Gastrocnemius medialis (tissue), 4 donors: Measurements from ENCODE around the gene MOB1B. TPM values are rescaled to one million over a fixed set of nuclear protein-coding genes. Genes with fewer than 3 reads are reported as not detected.

ENCODE experiments used
- ATAC-seq, 2 donors: fragments of 150-250 bp; one replicate each; pipeline ENCODE4 v1.9.1; 2016
- DNase-seq, 2 donors: peaks; one replicate each; pipeline ENCODE4 v3.0.0-alpha.2; 2019
- H3K27ac ChIP-seq, 4 donors: fragments of 200-600 bp; sonication (generic); 1 replicate in 1 of 4; 2 replicates in 3 of 4; pipeline ENCODE4 v1.5.1; 2016 to 2018; ENCODE audit warnings: mild to moderate bottlenecking in 2 of 4, moderate library complexity in 1 of 4
- H3K27me3 ChIP-seq, 3 donors: fragments of 200-600 bp; sonication (generic) in 2 of 3; 1 replicate in 1 of 3; 2 replicates in 2 of 3; pipeline versions ENCODE4 v1.5.1 to v1.6.0; 2016 to 2019; ENCODE audit warnings: mild to moderate bottlenecking in 1 of 3, moderate library complexity in 1 of 3
- H3K36me3 ChIP-seq, 2 donors: fragments of 200-600 bp; sonication (generic) in 1 of 2; one replicate each; pipeline ENCODE4 v1.5.1; 2017 to 2018
- H3K4me1 ChIP-seq, 2 donors: fragments of 200-600 bp; sonication (generic) in 1 of 2; one replicate each; pipeline ENCODE4 v1.5.1; 2016 to 2017; ENCODE audit warnings: mild to moderate bottlenecking in 2 of 2
- H3K4me3 ChIP-seq, 4 donors: fragments of 200-600 bp; sonication (generic) in 3 of 4; 1 replicate in 1 of 4; 2 replicates in 3 of 4; pipeline ENCODE4 v1.5.1; 2016 to 2019; ENCODE audit warnings: mild to moderate bottlenecking in 2 of 4
- H3K9me3 ChIP-seq, 3 donors: fragments of 200-600 bp; sonication (generic) in 2 of 3; 1 replicate in 1 of 3; 2 replicates in 2 of 3; pipeline ENCODE4 v1.5.1; 2016 to 2019
- POLR2A ChIP-seq, 2 donors: fragments of 450-650 bp; IDR thresholded peaks; one replicate each; pipeline ENCODE4 v1.6.1; 2017; ENCODE audit warnings: antibody characterized with exemption in 2 of 2, mild to moderate bottlenecking in 2 of 2, moderate library complexity in 2 of 2
- in situ Hi-C, 4 donors: fragments of 200-750 bp; cut with MboI; loops; one replicate each; pipeline versions ENCODE4 v1.15.0 to v1.8.0; 2017; ENCODE audit warnings: low sequenced_read_pairs in 4 of 4
- intact Hi-C: fragments of 100-400 bp; cut with DNase I; formaldehyde crosslinking; loops from one replicate; pipeline ENCODE4 v1.15.1; 2023; ENCODE audit warnings: low total_unique reads
- total RNA-seq, 4 donors: library from RNA; depleted of rRNA; stranded (reverse); fragments of >200 nt; gene quantifications; one replicate each; pipeline versions ENCODE4 v1.1.0 to v1.2.3, GENCODE V29; 2016
- TF ChIP-seq, protein P1 (sequence below), 5 experiments: fragments of 450-650 bp in 3 of 5; fragments of 200-600 bp in 2 of 5; sonication (generic) in 2 of 5; IDR thresholded peaks in 4 of 5; conservative IDR thresholded peaks in 1 of 5; 1 replicate in 4 of 5; 2 replicates in 1 of 5; pipeline ENCODE4 v1.5.1; 2016 to 2019; ENCODE audit warnings: antibody characterized with exemption in 5 of 5, mild to moderate bottlenecking in 3 of 5, moderate library complexity in 3 of 5

The MOB1B gene
- total RNA-seq, 4 donors from 2014 or later = 6.5 to 17.5 (median 8.4) TPM

DNA sequence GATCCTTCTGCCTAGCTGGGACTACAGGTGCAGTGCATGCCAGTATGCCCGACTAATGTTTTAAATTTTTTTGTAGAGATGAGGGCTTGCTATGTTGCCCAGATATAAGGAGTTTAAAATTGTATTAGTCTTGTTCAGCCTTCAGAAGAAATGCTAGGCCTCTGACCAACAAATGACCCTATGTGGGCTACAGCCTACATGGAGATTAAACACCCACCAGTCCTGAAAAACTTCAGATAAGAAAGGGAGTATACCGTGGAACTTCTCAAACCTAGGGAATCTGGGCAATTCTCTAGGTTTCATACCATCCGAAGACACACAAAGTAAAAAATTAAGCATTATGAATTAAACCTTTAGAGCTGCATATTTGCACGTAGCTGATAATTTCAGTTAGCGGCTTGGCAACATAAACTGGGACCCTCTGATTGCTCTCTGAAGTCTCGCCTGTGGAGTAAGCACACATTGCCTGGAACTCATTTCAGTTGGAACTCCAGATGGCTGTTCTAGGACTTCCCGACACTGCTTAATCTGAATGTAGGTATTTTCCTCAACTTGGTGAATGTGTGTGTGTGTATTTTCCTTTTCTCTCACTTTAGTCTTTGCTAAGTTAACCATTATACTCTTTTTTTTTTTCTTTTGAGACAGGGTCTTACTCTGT is 33.0 kb downstream of the MOB1B start:
- Histone ChIP-seq H3K4me1 (no peaks in the 10 kb centered on the region), H3K27me3 (no peaks in the 10 kb centered on the region), H3K27ac (no peak overlapping the region), H3K9me3 (no peaks in the 10 kb centered on the region), H3K36me3 (no peaks in the 10 kb centered on the region), H3K4me3 (no peak overlapping the region)
- intact Hi-C loops = no loop called here
- ATAC-seq (no peak), DNase-seq (no peak)
- in situ Hi-C loops = no loop called here
- TF ChIP-seq, protein P1, sequence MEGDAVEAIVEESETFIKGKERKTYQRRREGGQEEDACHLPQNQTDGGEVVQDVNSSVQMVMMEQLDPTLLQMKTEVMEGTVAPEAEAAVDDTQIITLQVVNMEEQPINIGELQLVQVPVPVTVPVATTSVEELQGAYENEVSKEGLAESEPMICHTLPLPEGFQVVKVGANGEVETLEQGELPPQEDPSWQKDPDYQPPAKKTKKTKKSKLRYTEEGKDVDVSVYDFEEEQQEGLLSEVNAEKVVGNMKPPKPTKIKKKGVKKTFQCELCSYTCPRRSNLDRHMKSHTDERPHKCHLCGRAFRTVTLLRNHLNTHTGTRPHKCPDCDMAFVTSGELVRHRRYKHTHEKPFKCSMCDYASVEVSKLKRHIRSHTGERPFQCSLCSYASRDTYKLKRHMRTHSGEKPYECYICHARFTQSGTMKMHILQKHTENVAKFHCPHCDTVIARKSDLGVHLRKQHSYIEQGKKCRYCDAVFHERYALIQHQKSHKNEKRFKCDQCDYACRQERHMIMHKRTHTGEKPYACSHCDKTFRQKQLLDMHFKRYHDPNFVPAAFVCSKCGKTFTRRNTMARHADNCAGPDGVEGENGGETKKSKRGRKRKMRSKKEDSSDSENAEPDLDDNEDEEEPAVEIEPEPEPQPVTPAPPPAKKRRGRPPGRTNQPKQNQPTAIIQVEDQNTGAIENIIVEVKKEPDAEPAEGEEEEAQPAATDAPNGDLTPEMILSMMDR (IDR thresholded peaks at IDR 0.05 in 4 of 5, conservative IDR thresholded peaks at IDR 0.05 in 1 of 5) = no peak

DNA sequence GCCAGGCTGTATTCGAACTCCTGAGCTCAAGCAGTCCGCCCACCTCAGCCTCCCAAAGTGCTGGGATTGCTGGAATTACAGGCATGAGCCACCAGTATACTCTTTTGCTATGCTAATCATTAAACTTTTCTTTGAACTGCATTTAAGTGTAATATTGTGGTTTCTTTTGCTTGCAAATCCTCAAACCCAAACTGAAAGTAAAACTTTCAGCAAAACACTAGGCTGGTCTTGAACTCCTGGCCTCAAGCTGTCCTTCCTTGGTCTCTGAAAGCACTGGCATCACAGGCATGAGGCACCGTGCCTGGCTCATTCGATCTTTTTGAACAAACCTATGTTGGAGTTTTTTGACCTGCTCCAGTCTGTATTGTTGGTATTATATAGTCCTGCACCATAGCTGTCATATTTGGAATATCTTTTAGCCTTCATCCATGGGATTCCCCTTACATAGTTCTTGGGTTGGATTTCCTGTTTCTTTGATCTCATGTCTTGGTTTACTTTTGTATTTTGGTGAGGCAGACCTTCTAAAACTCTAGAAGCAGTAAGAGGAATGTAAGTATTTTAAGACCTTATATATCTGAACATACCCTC is 34.1 kb downstream of the MOB1B start:
- in situ Hi-C loops (no loop called here), intact Hi-C loops (no loop called here)
- H3K27ac ChIP-seq = no peak overlapping the region
- no peaks in the 10 kb centered on the region for H3K9me3 ChIP-seq
- H3K4me3 ChIP-seq = no peak overlapping the region
- no peak for DNase-seq
- TF ChIP-seq, protein P1 (IDR thresholded peaks at IDR 0.05 in 4 of 5, conservative IDR thresholded peaks at IDR 0.05 in 1 of 5) = no peak
- TF ChIP-seq POLR2A (IDR thresholded peaks at IDR 0.05) = no peak
- ATAC-seq = no peak
- H3K27me3 ChIP-seq = no peaks in the 10 kb centered on the region
- no peaks in the 10 kb centered on the region for H3K36me3 ChIP-seq
- no peaks in the 10 kb centered on the region for H3K4me1 ChIP-seq

DNA sequence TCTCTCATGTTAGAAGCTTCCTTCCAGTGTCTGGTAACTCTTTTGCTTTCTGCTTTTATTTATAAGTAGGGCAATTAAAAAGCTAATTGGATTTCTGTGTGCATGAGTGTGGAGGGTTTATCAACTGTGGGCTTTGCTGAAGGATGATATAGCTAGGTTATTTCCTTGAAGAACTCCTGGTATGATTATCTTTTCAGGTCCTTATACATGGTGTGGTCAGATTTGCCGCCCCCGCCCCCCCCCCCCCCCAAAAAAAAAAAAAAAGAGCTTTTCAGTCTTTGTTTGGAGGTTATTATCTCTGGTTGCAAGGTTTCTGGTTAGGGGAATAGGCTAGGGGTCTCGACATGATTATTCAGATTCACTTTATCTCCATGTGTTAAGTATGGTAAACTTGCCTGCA is 35.9 kb downstream of the MOB1B start:
- H3K4me3 ChIP-seq = no peak overlapping the region
- DNase-seq (no peak), ATAC-seq (no peak)
- TF ChIP-seq, protein P1 (IDR thresholded peaks at IDR 0.05 in 4 of 5, conservative IDR thresholded peaks at IDR 0.05 in 1 of 5) = no peak
- TF ChIP-seq POLR2A (IDR thresholded peaks at IDR 0.05) = no peak
- H3K4me1 ChIP-seq = no peaks in the 10 kb centered on the region
- no peaks in the 10 kb centered on the region for H3K9me3 ChIP-seq
- no peak overlapping the region for H3K27ac ChIP-seq
- H3K27me3 ChIP-seq = no peaks in the 10 kb centered on the region
- in situ Hi-C loops = no loop called here
- intact Hi-C loops = no loop called here
- H3K36me3 ChIP-seq = no peaks in the 10 kb centered on the region

DNA sequence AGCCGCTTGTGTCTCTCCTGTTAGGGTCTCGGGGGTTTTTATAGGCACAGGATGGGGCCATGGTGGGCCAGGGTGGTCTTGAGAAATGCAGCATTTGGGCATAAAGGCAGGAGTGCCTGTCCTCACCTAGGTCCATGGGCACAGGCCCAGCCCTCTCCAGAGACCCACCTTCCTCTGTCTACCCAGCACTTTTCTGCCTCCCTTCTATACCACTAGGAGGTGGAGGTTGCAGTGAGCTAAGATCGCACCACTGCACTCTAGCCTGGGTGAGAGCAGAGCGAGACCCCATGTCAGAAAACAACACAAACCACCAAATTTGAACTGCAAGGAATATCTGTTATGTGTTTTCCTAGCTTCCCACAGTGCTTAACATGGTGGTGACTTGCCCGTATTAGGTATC is 38.0 kb downstream of the MOB1B start:
- Histone ChIP-seq H3K27ac (no peak overlapping the region), H3K9me3 (no peaks in the 10 kb centered on the region), H3K36me3 (no peaks in the 10 kb centered on the region), H3K4me3 (no peak overlapping the region), H3K4me1 (no peaks in the 10 kb centered on the region), H3K27me3 (no peaks in the 10 kb centered on the region)
- TF ChIP-seq POLR2A (IDR thresholded peaks at IDR 0.05) = no peak
- TF ChIP-seq, protein P1 (IDR thresholded peaks at IDR 0.05 in 4 of 5, conservative IDR thresholded peaks at IDR 0.05 in 1 of 5) = no peak
- in situ Hi-C loops = no loop called here
- DNase-seq (no peak), ATAC-seq (no peak)
- intact Hi-C loops = no loop called here
